Measurements from ENCODE around the gene IGIP. TPM values are rescaled to one million over a fixed set of nuclear protein-coding genes. Genes with fewer than 3 reads are reported as not detected.

The IGIP gene
- total and polyA plus RNA-seq, 10 donors: 4.7 to 20.4 (median 11.2) TPM

DNA sequence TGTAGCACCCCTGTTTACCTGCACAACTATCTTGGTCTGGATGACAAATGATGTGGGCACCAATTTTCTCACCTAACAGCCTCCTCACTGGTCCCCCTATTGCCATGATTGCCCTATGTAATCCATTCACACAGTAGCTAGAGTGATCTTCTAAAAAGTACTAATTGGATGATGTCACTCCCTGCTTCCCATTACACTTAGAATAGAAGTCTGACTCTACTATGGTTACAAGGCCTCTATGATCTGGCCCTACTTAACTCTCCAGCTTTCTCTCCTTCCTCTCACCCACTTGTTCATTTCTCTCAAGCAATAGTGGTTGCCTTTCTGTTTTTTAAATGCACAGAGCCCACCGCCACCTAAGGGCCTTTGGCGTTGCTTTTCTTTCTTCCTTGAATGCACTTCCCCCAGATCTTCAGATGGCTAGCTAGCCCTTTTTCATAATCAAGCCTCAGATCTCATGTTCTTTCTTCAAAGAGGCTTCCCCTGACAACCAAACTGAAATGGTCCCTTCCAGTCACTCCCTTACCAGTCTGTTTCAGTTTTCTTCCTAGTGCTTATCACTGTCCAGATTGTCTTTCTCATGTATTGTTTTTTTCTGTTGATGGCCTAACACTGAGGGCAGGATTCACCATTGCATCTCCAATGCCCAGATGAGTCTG lies 8.7 kb downstream of the IGIP start:
- no peaks in the 10 kb centered on the region for H3K9me3 ChIP-seq
- intact Hi-C loops (cut with DNase I; ENCODE audit: low total_unique reads): no loop called here
- no peak overlapping the region for H3K27ac ChIP-seq
- no peaks in the 10 kb centered on the region for H3K27me3 ChIP-seq (replicated peaks in 1 of 7)
- no peaks in the 10 kb centered on the region for H3K36me3 ChIP-seq
- peaks cover 6 to 30% (median 12%) of the 10 kb centered on the region in 6 donors for H3K4me1 ChIP-seq
- H3K4me3 ChIP-seq: no peak overlapping the region
- 90 to 96% (median 93%) methylated on average over 2 of the region's 2 CpGs for WGBS, 5 donors
- TF ChIP-seq, protein P1, sequence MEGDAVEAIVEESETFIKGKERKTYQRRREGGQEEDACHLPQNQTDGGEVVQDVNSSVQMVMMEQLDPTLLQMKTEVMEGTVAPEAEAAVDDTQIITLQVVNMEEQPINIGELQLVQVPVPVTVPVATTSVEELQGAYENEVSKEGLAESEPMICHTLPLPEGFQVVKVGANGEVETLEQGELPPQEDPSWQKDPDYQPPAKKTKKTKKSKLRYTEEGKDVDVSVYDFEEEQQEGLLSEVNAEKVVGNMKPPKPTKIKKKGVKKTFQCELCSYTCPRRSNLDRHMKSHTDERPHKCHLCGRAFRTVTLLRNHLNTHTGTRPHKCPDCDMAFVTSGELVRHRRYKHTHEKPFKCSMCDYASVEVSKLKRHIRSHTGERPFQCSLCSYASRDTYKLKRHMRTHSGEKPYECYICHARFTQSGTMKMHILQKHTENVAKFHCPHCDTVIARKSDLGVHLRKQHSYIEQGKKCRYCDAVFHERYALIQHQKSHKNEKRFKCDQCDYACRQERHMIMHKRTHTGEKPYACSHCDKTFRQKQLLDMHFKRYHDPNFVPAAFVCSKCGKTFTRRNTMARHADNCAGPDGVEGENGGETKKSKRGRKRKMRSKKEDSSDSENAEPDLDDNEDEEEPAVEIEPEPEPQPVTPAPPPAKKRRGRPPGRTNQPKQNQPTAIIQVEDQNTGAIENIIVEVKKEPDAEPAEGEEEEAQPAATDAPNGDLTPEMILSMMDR (IDR thresholded peaks at IDR 0.05 in 8 of 11, conservative IDR thresholded peaks at IDR 0.05 in 3 of 11): no peak
- TF ChIP-seq POLR2AphosphoS5 (IDR thresholded peaks at IDR 0.05): no peak
- TF ChIP-seq POLR2A (IDR thresholded peaks at IDR 0.05): no peak
- no peak for DNase-seq

DNA sequence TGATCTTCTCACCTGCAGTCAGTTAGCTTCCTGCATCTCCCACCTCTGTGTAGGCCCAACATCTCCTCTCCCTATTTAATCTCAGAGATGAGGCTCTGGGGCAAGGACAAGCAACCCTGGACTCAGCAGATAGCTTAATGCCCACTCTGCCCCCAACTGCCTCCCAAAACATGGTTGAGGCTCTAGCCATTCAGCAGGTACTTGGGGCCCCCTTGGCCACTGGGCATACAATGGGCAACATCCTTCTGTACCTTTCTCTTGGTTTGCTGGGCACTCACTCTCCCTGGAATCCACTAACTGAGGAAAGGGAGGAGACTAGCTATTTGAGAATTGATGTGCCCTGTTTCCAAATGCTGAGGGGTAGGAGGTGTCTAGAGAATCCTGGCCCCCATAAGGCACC lies 9.4 kb downstream of the IGIP start:
- Histone ChIP-seq H3K27ac (no peak overlapping the region), H3K27me3 (replicated peaks in 1 of 7) (no peaks in the 10 kb centered on the region), H3K4me1 (peaks cover 6 to 30% (median 12%) of the 10 kb centered on the region in 6 donors), H3K4me3 (no peak overlapping the region), H3K36me3 (no peaks in the 10 kb centered on the region), H3K9me3 (no peaks in the 10 kb centered on the region)
- intact Hi-C loops (cut with DNase I; ENCODE audit: low total_unique reads): no loop called here
- TF ChIP-seq POLR2AphosphoS5 (IDR thresholded peaks at IDR 0.05) (no peak), POLR2A (IDR thresholded peaks at IDR 0.05) (no peak)
- TF ChIP-seq, protein P1 (IDR thresholded peaks at IDR 0.05 in 8 of 11, conservative IDR thresholded peaks at IDR 0.05 in 3 of 11): no peak
- DNase-seq: no peak

DNA sequence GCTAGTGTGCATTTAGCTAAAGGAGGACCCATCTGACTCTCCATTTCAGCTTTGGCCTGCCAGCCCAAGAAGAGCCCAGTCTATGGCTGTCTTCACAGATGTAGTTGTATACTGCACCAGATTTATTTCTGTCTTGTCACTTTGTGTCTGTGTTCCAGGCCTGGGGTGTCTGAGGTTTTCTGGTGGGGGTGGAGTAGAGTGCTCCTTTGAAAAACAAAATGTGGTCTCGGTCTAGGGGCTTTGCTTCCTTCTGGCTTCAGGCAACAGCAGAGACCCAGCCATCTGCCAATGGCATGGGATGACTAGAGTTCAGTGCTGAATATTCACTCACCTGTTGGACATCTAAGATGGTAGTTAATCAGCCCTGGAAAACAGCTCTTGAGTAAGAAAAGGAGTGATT lies 10.9 kb downstream of the IGIP start:
- Histone ChIP-seq H3K9me3 (no peaks in the 10 kb centered on the region), H3K27ac (no peak overlapping the region), H3K4me3 (no peak overlapping the region), H3K36me3 (no peaks in the 10 kb centered on the region), H3K27me3 (replicated peaks in 1 of 7) (no peaks in the 10 kb centered on the region), H3K4me1 (peaks cover 4 to 30% (median 12%) of the 10 kb centered on the region in 6 donors)
- 78 to 92% (median 84%) methylated on average over 1 of the region's 1 CpG for WGBS, 5 donors
- TF ChIP-seq POLR2AphosphoS5 (IDR thresholded peaks at IDR 0.05): no peak
- TF ChIP-seq, protein P1 (IDR thresholded peaks at IDR 0.05 in 8 of 11, conservative IDR thresholded peaks at IDR 0.05 in 3 of 11): no peak
- no peak for TF ChIP-seq POLR2A (IDR thresholded peaks at IDR 0.05)
- DNase-seq: no peak
- intact Hi-C loops (cut with DNase I; ENCODE audit: low total_unique reads): no loop called here

DNA sequence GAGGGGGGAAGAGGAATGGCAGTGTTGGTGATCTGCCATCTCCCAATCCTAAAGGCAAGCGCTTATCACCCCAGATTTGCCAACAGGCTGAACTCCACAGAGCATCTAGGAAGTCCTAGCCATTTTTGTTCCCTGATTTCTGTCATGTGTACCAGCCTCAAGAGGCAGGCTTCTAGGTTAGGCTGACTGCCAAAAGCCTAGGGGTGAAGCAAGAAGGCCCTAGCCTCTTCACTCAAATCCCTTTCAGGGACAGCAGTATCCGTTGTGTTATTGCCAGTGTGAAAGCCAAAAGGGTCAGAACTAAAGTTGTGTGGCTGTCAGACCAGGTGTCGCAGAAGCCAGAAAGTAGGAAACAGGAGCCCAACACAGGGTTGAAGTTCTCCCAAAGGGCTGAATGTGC lies 14.7 kb downstream of the IGIP start:
- Histone ChIP-seq H3K9me3 (no peaks in the 10 kb centered on the region), H3K4me1 (peaks cover 0 to 29% (median 12%) of the 10 kb centered on the region in 6 donors), H3K4me3 (no peak overlapping the region), H3K27me3 (replicated peaks in 1 of 7) (peaks cover 0 to 10% (median 4%) of the 10 kb centered on the region in 7 donors), H3K36me3 (no peaks in the 10 kb centered on the region), H3K27ac (no peak overlapping the region)
- 84 to 87% (median 84%) methylated on average over 3 of the region's 3 CpGs for WGBS, 5 donors
- no peak for TF ChIP-seq POLR2A (IDR thresholded peaks at IDR 0.05)
- TF ChIP-seq, protein P1 (IDR thresholded peaks at IDR 0.05 in 8 of 11, conservative IDR thresholded peaks at IDR 0.05 in 3 of 11): no peak
- TF ChIP-seq POLR2AphosphoS5 (IDR thresholded peaks at IDR 0.05): no peak
- no peak for DNase-seq
- intact Hi-C loops (cut with DNase I; ENCODE audit: low total_unique reads): loop anchor here (5.0 kb wide), 1 partner anchor 63 kb away; no protein-coding TSS in a partner anchor

Measured in spleen (tissue), 11 donors.